GM18909 (cell line): ENCODE data around the gene SMIM33.
"Not testable (repeated sequence)": the region's sequence is repeated elsewhere in the genome, so short reads cannot be mapped to it uniquely, and the experiment has no call there.

Source experiments
- ATAC-seq: cut with Tn5 transposase; IDR thresholded peaks from one replicate; pipeline ENCODE4 v1.9.1; 2021; ENCODE audit warnings: mild to moderate bottlenecking; ENCODE audit not compliant: unreplicated experiment, poor library complexity

SMIM33 gene

GRCh38 chr5:139470821-139471300 is at the start of gene SMIM33:
Gene SMIM33 (plus strand): TSS chr5:139471004. CDS start chr5:139471122, 118 bp downstream.
- ATAC-seq = peak; percentile 59

DNA sequence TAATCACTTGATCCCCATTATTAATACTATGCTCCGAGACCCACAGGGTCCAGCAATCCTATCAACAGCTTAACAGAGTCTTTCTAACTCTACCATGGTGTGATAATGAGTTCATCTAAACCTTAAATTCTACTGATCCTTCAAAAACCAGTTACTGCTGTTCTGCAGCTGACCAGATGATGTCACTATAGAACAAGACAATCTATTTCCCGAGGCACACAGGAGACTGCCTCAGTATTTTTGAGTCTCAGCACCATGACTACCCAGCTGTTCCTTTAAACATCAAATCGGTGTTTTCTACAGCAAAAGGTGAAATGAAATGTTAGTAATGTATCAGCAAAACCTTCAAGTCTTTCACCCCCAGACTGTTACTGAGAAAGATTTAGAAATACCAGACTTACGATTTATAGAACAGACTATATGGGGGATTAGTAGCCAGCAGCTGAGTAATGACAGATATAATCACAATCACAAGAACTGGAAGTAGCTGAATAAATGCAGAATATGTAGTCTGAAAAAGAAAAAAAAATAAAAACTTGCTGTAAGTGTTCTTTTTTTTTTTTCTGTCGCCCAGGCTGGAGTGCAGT is 48.4 kb upstream of the SMIM33 start:
- ATAC-seq = no peak

DNA sequence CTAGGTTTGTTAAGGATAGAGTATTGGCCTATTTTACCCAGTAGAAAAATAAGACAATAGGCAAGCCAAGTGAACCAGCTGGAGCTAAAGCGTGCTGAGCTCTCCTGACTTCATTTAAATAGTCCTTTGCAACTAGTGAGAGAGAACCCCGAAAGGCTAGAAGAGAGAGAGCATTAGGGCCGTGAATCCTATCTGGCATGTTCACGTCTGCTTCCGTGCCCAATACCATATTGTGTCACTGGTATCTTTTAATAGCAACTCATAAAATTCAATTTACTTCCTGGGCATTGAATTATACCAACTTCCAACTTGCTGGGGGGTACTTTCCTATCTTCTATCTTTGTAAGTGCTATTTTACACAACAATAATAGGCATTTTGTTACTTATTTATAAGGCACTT is 45.3 kb upstream of the SMIM33 start:
- ATAC-seq = no peak

DNA sequence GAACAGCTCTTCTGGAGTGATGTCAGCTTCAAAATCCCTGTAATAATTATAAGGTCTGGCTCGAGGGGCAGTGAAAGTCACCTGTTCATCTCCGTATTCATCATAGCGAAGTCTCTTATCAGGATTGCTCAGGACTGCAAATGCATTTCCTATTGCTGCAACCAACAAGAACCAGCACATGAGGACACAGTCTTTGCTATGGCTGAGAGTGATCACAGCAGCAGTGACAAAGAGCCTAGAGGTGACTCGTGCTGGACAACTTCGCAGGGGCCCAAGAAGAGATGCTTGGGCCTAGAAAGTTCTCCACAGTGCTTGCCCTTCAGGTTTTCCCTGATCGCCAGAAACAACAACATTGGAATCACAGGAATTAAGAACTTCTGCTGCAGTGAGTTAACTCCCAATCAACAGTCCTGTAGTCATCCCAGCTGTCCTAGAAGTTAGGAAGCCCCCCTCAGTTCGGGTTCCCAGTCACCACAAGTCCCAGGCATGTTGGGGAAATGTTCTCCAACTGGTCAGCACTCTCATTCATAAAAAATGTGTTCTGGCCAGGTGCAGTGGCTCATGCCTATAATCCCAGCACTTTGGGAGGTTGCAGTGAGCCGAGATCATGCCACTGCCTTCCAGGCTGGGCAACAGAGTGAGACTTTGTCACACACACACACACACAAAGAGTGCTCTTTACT is 44.5 kb upstream of the SMIM33 start:
- ATAC-seq = no peak

- no peak for ATAC-seq
Observed at GRCh38 chr5:139430015-139430414, 40.8 kb upstream of the SMIM33 start.

- no peak for ATAC-seq
Observed at GRCh38 chr5:139431706-139432105, 39.1 kb upstream of the SMIM33 start.

DNA sequence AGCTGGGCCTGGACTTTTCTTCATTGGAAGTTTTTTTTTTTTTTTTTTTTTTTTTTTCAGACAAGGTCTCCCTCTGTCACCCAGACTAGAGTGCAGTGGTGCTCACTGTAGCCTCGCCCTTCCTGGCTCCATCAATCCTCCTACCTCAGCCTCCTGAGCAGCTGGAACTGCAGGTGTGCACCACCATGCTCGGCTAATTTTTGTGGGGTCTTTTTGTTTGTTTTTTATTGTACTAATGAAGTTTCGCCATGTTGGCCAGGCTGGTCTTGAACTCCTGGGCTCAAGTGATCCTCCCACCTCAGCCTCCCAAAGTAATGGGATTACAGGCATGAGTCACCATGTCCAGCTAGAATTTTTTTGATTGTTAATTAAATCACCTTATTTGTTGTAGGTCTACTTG is 35.1 kb upstream of the SMIM33 start:
- ATAC-seq = no peak

GRCh38 chr5:139438707-139439012 is 32.1 kb upstream of the SMIM33 start:
- ATAC-seq = no peak

- peak; percentile 90 for ATAC-seq
Observed at GRCh38 chr5:139439013-139439903, 31.5 kb upstream of the SMIM33 start, which contains the start of gene DNAJC18. Gene DNAJC18 (minus strand): TSS chr5:139439525. CDS start chr5:139439445, 80 bp downstream.

GRCh38 chr5:139440416-139440815 is 30.4 kb upstream of the SMIM33 start:
- not testable (repeated sequence) for ATAC-seq

GRCh38 chr5:139443831-139444453 is 26.9 kb upstream of the SMIM33 start:
- no peak for ATAC-seq

DNA sequence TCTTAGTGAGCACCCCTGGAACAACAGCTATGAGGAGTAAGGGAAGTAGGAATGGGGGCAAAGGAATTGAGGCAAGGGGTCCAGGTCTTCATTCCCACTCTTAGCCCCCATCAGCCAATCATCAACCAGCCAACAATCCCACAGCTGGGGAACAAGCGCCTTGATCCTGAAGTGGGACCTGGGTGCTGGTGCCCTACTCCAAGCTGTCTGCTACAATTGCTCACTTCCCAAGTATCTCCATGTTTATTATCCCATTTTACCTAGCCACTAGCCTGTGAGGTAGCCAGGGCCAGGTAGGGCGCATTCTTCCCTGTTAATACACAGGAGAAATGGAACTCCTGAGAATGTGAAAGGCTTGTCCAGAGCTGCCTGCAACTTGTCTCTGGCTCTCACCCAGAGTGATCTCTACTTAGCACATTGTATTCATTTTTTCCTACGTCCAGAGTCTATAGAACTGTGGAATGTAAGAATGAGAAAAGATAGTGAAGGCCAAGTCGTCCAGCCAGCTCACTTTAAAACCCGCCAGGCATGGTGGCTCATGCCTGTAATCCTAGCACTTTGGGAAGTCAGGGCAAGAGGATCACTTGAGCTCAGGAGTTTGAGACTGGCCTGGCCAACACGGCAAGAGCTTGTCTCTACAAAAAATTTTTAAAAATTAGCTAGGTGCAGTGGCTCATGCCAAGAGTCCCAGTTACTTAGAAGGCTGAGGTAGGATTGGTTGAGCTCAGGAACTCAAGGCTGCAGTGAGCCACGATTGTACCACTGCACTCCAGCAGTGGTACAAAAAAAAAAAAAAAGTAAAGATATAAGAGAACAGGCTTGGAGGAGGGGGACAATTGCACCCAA is 25.3 kb upstream of the SMIM33 start:
- ATAC-seq = no peak

GRCh38 chr5:139446956-139447779 is 23.6 kb upstream of the SMIM33 start:
- ATAC-seq = no peak

GRCh38 chr5:139451176-139451575 is 19.6 kb upstream of the SMIM33 start:
- ATAC-seq = no peak

GRCh38 chr5:139451878-139452660 is 18.7 kb upstream of the SMIM33 start:
- no peak for ATAC-seq

- ATAC-seq = no peak
Observed at GRCh38 chr5:139453683-139454567, 16.9 kb upstream of the SMIM33 start.

DNA sequence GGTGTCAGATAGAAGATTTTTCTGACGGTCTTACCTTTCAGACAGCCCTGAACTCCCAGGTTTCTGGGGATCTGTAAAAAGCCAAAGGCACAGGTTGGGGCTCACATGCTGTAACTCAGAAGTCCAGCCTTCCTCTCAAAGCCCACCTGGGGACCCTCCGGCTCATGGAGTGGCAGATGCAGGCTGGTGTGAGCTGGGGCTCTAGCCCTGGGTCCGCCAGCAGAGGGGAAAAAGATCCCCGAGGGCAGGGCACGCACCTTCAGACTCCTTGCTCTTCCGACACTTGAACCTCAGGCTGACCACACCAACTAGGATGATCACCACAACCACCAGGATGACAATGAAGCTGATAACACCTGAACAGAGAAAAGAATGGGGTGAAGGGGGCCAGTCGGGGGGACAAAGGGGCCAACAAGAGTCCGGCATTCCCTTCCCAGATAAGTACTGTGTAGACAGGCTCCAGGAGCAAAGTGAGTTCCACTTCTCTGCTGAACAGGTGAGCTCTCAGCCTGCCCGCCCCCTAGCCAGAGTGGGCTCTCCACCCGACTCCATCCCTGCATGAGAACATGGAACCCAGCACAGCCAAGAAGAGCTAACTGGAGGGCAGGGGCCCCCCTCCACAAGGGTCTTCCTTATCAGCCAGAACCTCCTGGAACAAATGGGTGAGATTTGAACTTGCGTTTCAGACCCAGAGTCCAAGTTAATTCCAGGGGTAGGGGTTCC is 16.1 kb upstream of the SMIM33 start:
- ATAC-seq = no peak
